Mesendoderm (in vitro differentiated cells): ENCODE data around the gene MT3.

Experiments used
- DNase-seq: peaks from one replicate; pipeline ENCODE4 v3.0.0; 2013
- H2AK5ac ChIP-seq: 2 replicates; pipeline ENCODE4 v1.6.1; 2013; ENCODE audit warnings: low read length, inconsistent platforms
- H2BK120ac ChIP-seq: 2 replicates; pipeline ENCODE4 v1.6.1; 2013; ENCODE audit warnings: low read depth, mild to moderate bottlenecking, low read length, moderate library complexity, mixed read lengths
- H2BK15ac ChIP-seq: replicated peaks from 2 replicates; pipeline ENCODE4 v1.6.1; 2013; ENCODE audit warnings: low read depth, mild to moderate bottlenecking, moderate library complexity
- H2BK5ac ChIP-seq: 2 replicates; pipeline ENCODE4 v1.6.1; 2013; ENCODE audit warnings: low read length, inconsistent platforms
- H3K18ac ChIP-seq: 2 replicates; pipeline ENCODE4 v1.6.1; 2013; ENCODE audit warnings: mild to moderate bottlenecking, low read length, mixed read lengths
- H3K23ac ChIP-seq: one replicate; pipeline ENCODE4 v1.6.1; 2013; ENCODE audit warnings: low read length
- H3K27ac ChIP-seq: 2 replicates; pipeline ENCODE4 v1.5.1; 2013; ENCODE audit warnings: low read depth, mild to moderate bottlenecking, inconsistent platforms, low read length, moderate library complexity
- H3K27me3 ChIP-seq: 2 replicates; pipeline ENCODE4 v1.6.1; 2013; ENCODE audit warnings: low read length, control low read depth, mild to moderate bottlenecking, inconsistent platforms; ENCODE audit not compliant: insufficient read depth, poor library complexity
- H3K36me3 ChIP-seq: 2 replicates; pipeline ENCODE4 v1.6.1; 2013; ENCODE audit warnings: low read length, inconsistent platforms; ENCODE audit not compliant: control insufficient read depth, insufficient read depth
- H3K4ac ChIP-seq: one replicate; pipeline ENCODE4 v1.6.1; 2013; ENCODE audit warnings: low read depth, mild to moderate bottlenecking, low read length, moderate library complexity
- H3K4me1 ChIP-seq: 2 replicates; pipeline ENCODE4 v1.6.1; 2013; ENCODE audit warnings: low read depth, low read length, inconsistent platforms; ENCODE audit not compliant: control insufficient read depth
- H3K4me2 ChIP-seq: 2 replicates; pipeline ENCODE4 v1.6.1; 2013; ENCODE audit warnings: low read length
- H3K4me3 ChIP-seq: 2 replicates; pipeline ENCODE4 v1.5.1; 2013; ENCODE audit warnings: mild to moderate bottlenecking, low read length
- H3K56ac ChIP-seq: one replicate; pipeline ENCODE4 v1.6.1; 2013; ENCODE audit warnings: low read length
- H3K79me1 ChIP-seq: 2 replicates; pipeline ENCODE4 v1.6.1; 2013; ENCODE audit warnings: low read length, inconsistent platforms
- H3K79me2 ChIP-seq: 2 replicates; pipeline ENCODE4 v1.6.1; 2013; ENCODE audit warnings: mild to moderate bottlenecking, low read length; ENCODE audit not compliant: control insufficient read depth, insufficient read depth
- H3K9ac ChIP-seq: 2 replicates; pipeline ENCODE4 v1.6.1; 2013; ENCODE audit warnings: low read length, inconsistent platforms
- H4K5ac ChIP-seq: one replicate; pipeline ENCODE4 v1.6.1; 2013; ENCODE audit warnings: low read length
- H4K8ac ChIP-seq: one replicate; pipeline ENCODE4 v1.6.1; 2013; ENCODE audit warnings: low read depth, mild to moderate bottlenecking, control low read depth, low read length, moderate library complexity
- WGBS: extraction: QIAGEN DNeasy Blood & Tissue Kit; methylation state at CpG from one replicate; pipeline ENCODE4 v1.1.7; 2013; ENCODE audit warnings: low lambda C conversion rate, missing lambda C conversion rate; ENCODE audit not compliant: insufficient coverage; ENCODE audit errors: extremely low coverage; 5-methylcytosine and 5-hydroxymethylcytosine counted together

Gene MT3

GRCh38 chr16:56634715-56635440, 45.5 kb downstream of the MT3 start:
- Histone ChIP-seq H3K4me3 (no peak overlapping the region), H3K79me1 (no peaks in the 10 kb centered on the region), H2BK15ac (no peak overlapping the region), H3K79me2 (no peaks in the 10 kb centered on the region), H2BK120ac (no peak overlapping the region), H3K23ac (no peak overlapping the region), H4K8ac (no peak overlapping the region), H3K4me2 (no peak overlapping the region), H3K4ac (no peak overlapping the region), H3K4me1 (no peaks in the 10 kb centered on the region), H2BK5ac (no peak overlapping the region), H3K36me3 (no peaks in the 10 kb centered on the region), H4K5ac (no peak overlapping the region), H3K56ac (peak overlapping the region; percentile 7), H3K27me3 (peaks cover 92% of the 10 kb centered on the region), H3K18ac (no peak overlapping the region), H2AK5ac (no peak overlapping the region), H3K9ac (no peak overlapping the region), H3K27ac (no peak overlapping the region)
- no CpG with 5 or more reads among the region's 47 CpGs for WGBS
- no peak for DNase-seq

- no peak overlapping the region for H3K4me3 ChIP-seq
- H3K4me1 ChIP-seq: no peaks in the 10 kb centered on the region
- no peak overlapping the region for H3K9ac ChIP-seq
- no CpG with 5 or more reads among the region's 40 CpGs for WGBS
- no peaks in the 10 kb centered on the region for H3K79me1 ChIP-seq
- H2AK5ac ChIP-seq: no peak overlapping the region
- DNase-seq: no peak
- no peak overlapping the region for H3K23ac ChIP-seq
- H3K27ac ChIP-seq: no peak overlapping the region
- H3K4ac ChIP-seq: no peak overlapping the region
- H2BK15ac ChIP-seq: no peak overlapping the region
- H3K4me2 ChIP-seq: no peak overlapping the region
- peaks cover 92% of the 10 kb centered on the region for H3K27me3 ChIP-seq
- no peak overlapping the region for H3K18ac ChIP-seq
- H4K8ac ChIP-seq: no peak overlapping the region
- no peaks in the 10 kb centered on the region for H3K36me3 ChIP-seq
- H2BK120ac ChIP-seq: no peak overlapping the region
- no peak overlapping the region for H4K5ac ChIP-seq
- H3K79me2 ChIP-seq: no peaks in the 10 kb centered on the region
- H2BK5ac ChIP-seq: no peak overlapping the region
- peak overlapping the region; percentile 7 for H3K56ac ChIP-seq
Measured at GRCh38 chr16:56635441-56635967, 46.2 kb downstream of the MT3 start.

- Histone ChIP-seq H3K79me2 (no peaks in the 10 kb centered on the region), H2AK5ac (no peak overlapping the region), H3K36me3 (no peaks in the 10 kb centered on the region), H3K18ac (no peak overlapping the region), H3K79me1 (no peaks in the 10 kb centered on the region), H3K56ac (no peak overlapping the region), H3K4me2 (no peak overlapping the region), H3K4me1 (no peaks in the 10 kb centered on the region), H2BK120ac (no peak overlapping the region), H2BK15ac (no peak overlapping the region), H4K8ac (no peak overlapping the region), H3K4ac (no peak overlapping the region), H3K27ac (no peak overlapping the region), H4K5ac (no peak overlapping the region), H3K9ac (no peak overlapping the region), H2BK5ac (no peak overlapping the region), H3K27me3 (peaks cover 90% of the 10 kb centered on the region), H3K4me3 (no peak overlapping the region), H3K23ac (no peak overlapping the region)
- no peak for DNase-seq
- WGBS: no CpG with 5 or more reads among the region's 9 CpGs
Measured at GRCh38 chr16:56636616-56637413, 47.5 kb downstream of the MT3 start.

- WGBS: no CpG with 5 or more reads among the region's 68 CpGs
- H3K27me3 ChIP-seq: peaks cover 90% of the 10 kb centered on the region
Measured at GRCh38 chr16:56637814-56638750, 48.8 kb downstream of the MT3 start, which contains the start of gene MT1A. Gene MT1A (plus strand): TSS chr16:56638666. CDS start chr16:56638739, 73 bp downstream.

GRCh38 chr16:56639045-56639444, 49.7 kb downstream of the MT3 start:
- Histone ChIP-seq H3K27me3 (peaks cover 90% of the 10 kb centered on the region), H3K4me1 (no peaks in the 10 kb centered on the region), H4K5ac (no peak overlapping the region), H3K79me1 (no peaks in the 10 kb centered on the region), H3K27ac (no peak overlapping the region), H3K18ac (no peak overlapping the region), H2BK5ac (no peak overlapping the region), H3K36me3 (no peaks in the 10 kb centered on the region), H3K9ac (no peak overlapping the region), H3K4me3 (no peak overlapping the region), H3K4ac (no peak overlapping the region), H3K23ac (no peak overlapping the region), H3K56ac (no peak overlapping the region), H3K4me2 (no peak overlapping the region), H2AK5ac (no peak overlapping the region), H2BK15ac (no peak overlapping the region), H2BK120ac (no peak overlapping the region), H4K8ac (no peak overlapping the region), H3K79me2 (no peaks in the 10 kb centered on the region)
- DNase-seq: no peak
- WGBS: no CpG with 5 or more reads among the region's 1 CpG

More at GRCh38 chr16:56637814-56638750, 48.8 kb downstream of the MT3 start, which contains the start of gene MT1A:
- no peak within 1 kb of the TSS for H3K4ac ChIP-seq
- H3K18ac ChIP-seq: no peak within 1 kb of the TSS
- H2AK5ac ChIP-seq: no peak within 1 kb of the TSS
- H4K5ac ChIP-seq: no peak within 1 kb of the TSS
- H3K79me2 ChIP-seq: no peaks in the 10 kb centered on the region
- H3K23ac ChIP-seq: no peak within 1 kb of the TSS
- no peak within 1 kb of the TSS for H2BK5ac ChIP-seq
- H3K36me3 ChIP-seq: no peaks in the 10 kb centered on the region
- peak; percentile 45 for DNase-seq
- H3K79me1 ChIP-seq: no peaks in the 10 kb centered on the region
- no peaks in the 10 kb centered on the region for H3K4me1 ChIP-seq
- H3K27ac ChIP-seq: no peak within 1 kb of the TSS
- no peak within 1 kb of the TSS for H2BK120ac ChIP-seq
- peak within 1 kb of the TSS; percentile 44 for H3K4me2 ChIP-seq
- H3K56ac ChIP-seq: peak within 1 kb of the TSS; percentile 64
- H2BK15ac ChIP-seq: no peak within 1 kb of the TSS
- H3K4me3 ChIP-seq: no peak within 1 kb of the TSS
- H4K8ac ChIP-seq: no peak within 1 kb of the TSS
- H3K9ac ChIP-seq: peak within 1 kb of the TSS; percentile 49
